Left lung (tissue), 10 donors: ENCODE measurements around the gene MGAT5B. TPM values are rescaled to one million over a fixed set of nuclear protein-coding genes. Genes with fewer than 3 reads are reported as not detected.

Experiments
- ATAC-seq: fragments of 200-7000 bp; cut with Tn5 transposase; one replicate; pipeline ENCODE4 v1.9.1; 2020; ENCODE audit warnings: moderate library complexity
- DNase-seq, 4 donors: peaks; one replicate each; pipeline ENCODE4 v3.0.0-alpha.2; 2013 to 2020
- H3K27ac ChIP-seq, 2 donors: fragments of 200-600 bp; sonication (generic) in 1 of 2; one replicate each; pipeline versions ENCODE4 v1.5.0 to v1.8.0; 2020 to 2021
- H3K27me3 ChIP-seq, 2 donors: fragments of 200-600 bp; sonication (generic) in 1 of 2; one replicate each; pipeline versions ENCODE4 v1.5.0 to v1.8.0; 2020 to 2021
- H3K36me3 ChIP-seq, 2 donors: fragments of 200-600 bp; sonication (generic) in 1 of 2; one replicate each; pipeline versions ENCODE4 v1.5.0 to v1.8.0; 2020 to 2021
- H3K4me1 ChIP-seq, 2 donors: fragments of 200-600 bp; one replicate each; pipeline ENCODE4 v1.8.0; 2021
- H3K4me3 ChIP-seq, 2 donors: fragments of 200-600 bp; sonication (generic) in 1 of 2; one replicate each; pipeline versions ENCODE4 v1.5.0 to v1.8.0; 2020 to 2021; ENCODE audit warnings: mild to moderate bottlenecking in 1 of 2
- H3K9me3 ChIP-seq, 2 donors: fragments of 200-600 bp; sonication (generic) in 1 of 2; one replicate each; pipeline versions ENCODE4 v1.5.0 to v1.8.0; 2020 to 2021
- intact Hi-C, 2 donors: fragments of 100-400 bp; cut with DNase I; formaldehyde crosslinking; loops; one replicate each; pipeline versions ENCODE4 v1.11.2 to v1.14.2; 2022
- polyA plus RNA-seq, 6 donors: library from polyadenylated mRNA; unstranded; fragments of 120-200 nt; gene quantifications; one replicate each; pipeline ENCODE4 v1.2.1, GENCODE V29; 2013; ENCODE audit not compliant: insufficient read length in 6 of 6
- total RNA-seq, 2 donors: library from RNA; stranded (reverse); fragmentation: NEBNext Ultra II Directional; extraction: Animal tissue kit (Norgen Biotek cat#: 25700); gene quantifications; one replicate each; pipeline ENCODE4 v1.2.1, GENCODE V29; 2021
- TF ChIP-seq, protein P1 (sequence below), 2 donors: fragments of 200-600 bp; sonication (generic) in 1 of 2; IDR thresholded peaks; one replicate each; pipeline versions ENCODE4 v1.5.0 to v1.8.0; 2021; ENCODE audit warnings: antibody characterized with exemption in 2 of 2
- donor health status: DM: no; HTN: yes; CAD: no.
- donor health status: DM: no; HTN: no; CAD: no.

MGAT5B gene
- total and polyA plus RNA-seq, 8 donors = 1.0 to 1.9 (median 1.3) TPM

DNA sequence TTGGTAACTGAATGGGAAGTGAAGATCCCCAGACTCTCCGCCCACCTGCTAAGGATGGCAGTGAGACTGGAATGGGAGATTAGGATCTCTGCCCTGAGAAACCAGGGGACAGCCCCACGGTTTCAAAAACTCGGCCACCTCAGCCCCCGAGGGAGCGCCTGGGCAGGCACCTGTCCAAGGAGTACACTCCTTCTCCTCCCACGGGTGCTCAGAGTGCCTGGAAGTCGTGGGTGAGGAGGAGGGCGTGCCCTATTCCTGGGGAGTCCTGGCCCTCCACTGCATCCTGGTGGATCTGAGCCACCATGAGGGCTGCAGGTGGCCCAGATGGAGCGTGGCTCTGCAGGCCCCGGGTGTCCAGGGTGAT is 78.5 kb downstream of the MGAT5B start:
- ATAC-seq (no peak), DNase-seq (peak in 1 of 4 donors; percentile 59)
- intact Hi-C loops = no loop called here
- TF ChIP-seq, protein P1, sequence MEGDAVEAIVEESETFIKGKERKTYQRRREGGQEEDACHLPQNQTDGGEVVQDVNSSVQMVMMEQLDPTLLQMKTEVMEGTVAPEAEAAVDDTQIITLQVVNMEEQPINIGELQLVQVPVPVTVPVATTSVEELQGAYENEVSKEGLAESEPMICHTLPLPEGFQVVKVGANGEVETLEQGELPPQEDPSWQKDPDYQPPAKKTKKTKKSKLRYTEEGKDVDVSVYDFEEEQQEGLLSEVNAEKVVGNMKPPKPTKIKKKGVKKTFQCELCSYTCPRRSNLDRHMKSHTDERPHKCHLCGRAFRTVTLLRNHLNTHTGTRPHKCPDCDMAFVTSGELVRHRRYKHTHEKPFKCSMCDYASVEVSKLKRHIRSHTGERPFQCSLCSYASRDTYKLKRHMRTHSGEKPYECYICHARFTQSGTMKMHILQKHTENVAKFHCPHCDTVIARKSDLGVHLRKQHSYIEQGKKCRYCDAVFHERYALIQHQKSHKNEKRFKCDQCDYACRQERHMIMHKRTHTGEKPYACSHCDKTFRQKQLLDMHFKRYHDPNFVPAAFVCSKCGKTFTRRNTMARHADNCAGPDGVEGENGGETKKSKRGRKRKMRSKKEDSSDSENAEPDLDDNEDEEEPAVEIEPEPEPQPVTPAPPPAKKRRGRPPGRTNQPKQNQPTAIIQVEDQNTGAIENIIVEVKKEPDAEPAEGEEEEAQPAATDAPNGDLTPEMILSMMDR (IDR thresholded peaks at IDR 0.05) = no peak
- Histone ChIP-seq H3K27me3 (no peaks in the 10 kb centered on the region), H3K4me1 (no peaks in the 10 kb centered on the region), H3K36me3 (no peaks in the 10 kb centered on the region), H3K27ac (no peak overlapping the region), H3K9me3 (no peaks in the 10 kb centered on the region), H3K4me3 (no peak overlapping the region)

GRCh38 chr17:76947309-76947708 is 79.1 kb downstream of the MGAT5B start:
- DNase-seq = no peak
- intact Hi-C loops = no loop called here

GRCh38 chr17:76947771-76948170 is 79.6 kb downstream of the MGAT5B start:
- H3K27ac ChIP-seq = no peak overlapping the region
- H3K4me1 ChIP-seq = no peaks in the 10 kb centered on the region
- no peaks in the 10 kb centered on the region for H3K9me3 ChIP-seq
- no peak for ATAC-seq
- no peaks in the 10 kb centered on the region for H3K27me3 ChIP-seq
- intact Hi-C loops = no loop called here
- no peaks in the 10 kb centered on the region for H3K36me3 ChIP-seq
- DNase-seq = no peak
- TF ChIP-seq, protein P1 (IDR thresholded peaks at IDR 0.05) = no peak
- no peak overlapping the region for H3K4me3 ChIP-seq

More at GRCh38 chr17:76947309-76947708, 79.1 kb downstream of the MGAT5B start:
- TF ChIP-seq, protein P1 (IDR thresholded peaks at IDR 0.05) = no peak
- H3K27me3 ChIP-seq = no peaks in the 10 kb centered on the region
- no peak overlapping the region for H3K4me3 ChIP-seq
- H3K27ac ChIP-seq = no peak overlapping the region
- H3K9me3 ChIP-seq = no peaks in the 10 kb centered on the region
- no peaks in the 10 kb centered on the region for H3K4me1 ChIP-seq
- H3K36me3 ChIP-seq = no peaks in the 10 kb centered on the region
- ATAC-seq = no peak

GRCh38 chr17:76948301-76948700 is 80.1 kb downstream of the MGAT5B start:
- no peaks in the 10 kb centered on the region for H3K9me3 ChIP-seq
- DNase-seq = no peak
- H3K36me3 ChIP-seq = no peaks in the 10 kb centered on the region
- no peaks in the 10 kb centered on the region for H3K27me3 ChIP-seq
- H3K4me3 ChIP-seq = no peak overlapping the region
- H3K27ac ChIP-seq = no peak overlapping the region
- no peaks in the 10 kb centered on the region for H3K4me1 ChIP-seq
- ATAC-seq = no peak
- intact Hi-C loops = no loop called here
- TF ChIP-seq, protein P1 (IDR thresholded peaks at IDR 0.05) = no peak

DNA sequence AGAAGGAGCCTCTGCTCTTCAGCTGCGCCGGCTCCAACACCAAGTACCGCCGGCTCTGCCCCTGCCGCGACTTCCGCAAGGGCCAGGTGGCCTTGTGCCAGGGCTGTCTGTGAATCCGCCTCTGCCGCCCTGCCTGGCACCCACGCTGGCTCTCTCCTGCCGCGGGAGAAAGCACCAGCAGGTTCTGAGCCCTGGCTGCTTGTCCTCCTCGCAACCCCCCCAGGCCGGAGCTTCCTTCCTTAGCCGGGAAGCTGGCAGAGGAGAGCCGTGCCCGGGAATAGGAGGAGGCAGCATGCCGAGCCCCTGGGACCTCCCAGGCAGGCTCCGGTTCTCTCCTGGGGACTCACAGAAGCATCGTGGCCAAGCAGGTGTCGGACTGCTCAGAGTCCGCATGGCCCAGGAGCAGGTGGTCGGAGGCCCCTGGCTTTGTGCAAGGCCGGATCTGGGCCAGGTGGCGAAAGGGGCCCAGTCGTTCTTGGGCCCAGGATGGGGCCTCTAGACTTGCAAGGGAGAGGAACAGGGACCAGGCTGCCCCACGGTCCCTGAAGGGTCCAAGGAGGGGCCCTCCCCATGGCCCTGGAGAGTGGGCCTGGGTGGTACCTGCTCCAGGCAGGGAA is 80.6 kb downstream of the MGAT5B start:
- no peaks in the 10 kb centered on the region for H3K9me3 ChIP-seq
- TF ChIP-seq, protein P1 (IDR thresholded peaks at IDR 0.05) = no peak
- no peak for DNase-seq
- H3K27me3 ChIP-seq = no peaks in the 10 kb centered on the region
- ATAC-seq = no peak
- H3K27ac ChIP-seq = no peak overlapping the region
- H3K4me1 ChIP-seq = no peaks in the 10 kb centered on the region
- H3K4me3 ChIP-seq = no peak overlapping the region
- intact Hi-C loops = no loop called here
- no peaks in the 10 kb centered on the region for H3K36me3 ChIP-seq
